ENCODE data around the gene ATP5F1E.

GRCh38 chr20:59008715-59009336 is 23.3 kb downstream of the ATP5F1E start:
- TF ChIP-seq ZNF274 (IDR thresholded peaks at IDR 0.05; ENCODE audit: insufficient read depth, insufficient read length) (no peak), SUZ12 (IDR thresholded peaks at IDR 0.05; ENCODE audit: unreplicated experiment) (no peak), USF2 (IDR thresholded peaks at IDR 0.05; ENCODE audit: borderline replicate concordance, low read depth, low read length) (no peak), MEF2B (IDR thresholded peaks at IDR 0.05; ENCODE audit: partially characterized antibody, poor library complexity, severe bottlenecking) (no peak)

Measured in GM12878 (cell line).